Muscle of arm (tissue), 12 donors: Measurements from ENCODE around the gene ABCC6. TPM values are rescaled to one million over a fixed set of nuclear protein-coding genes. Genes with fewer than 3 reads are reported as not detected.
A peak's percentile ranks its signal among the peaks of the same experiment; 100 is the strongest.
"Not testable (repeated sequence)": the region's sequence is repeated elsewhere in the genome, so short reads cannot be mapped to it uniquely, and the experiment has no call there.

Experiments used
- DNase-seq: peaks from one replicate; pipeline ENCODE4 v3.0.0-alpha.2; 2013
- polyA plus RNA-seq, 12 donors: library from polyadenylated mRNA; unstranded; fragments of 120-200 nt; gene quantifications; one replicate each; pipeline ENCODE4 v1.2.1, GENCODE V29; 2013; ENCODE audit not compliant: insufficient read length in 12 of 12

ABCC6 gene
- polyA plus RNA-seq, 12 donors, result 0.60 to 11.3 (median 1.5) TPM; not detected in 1

DNA sequence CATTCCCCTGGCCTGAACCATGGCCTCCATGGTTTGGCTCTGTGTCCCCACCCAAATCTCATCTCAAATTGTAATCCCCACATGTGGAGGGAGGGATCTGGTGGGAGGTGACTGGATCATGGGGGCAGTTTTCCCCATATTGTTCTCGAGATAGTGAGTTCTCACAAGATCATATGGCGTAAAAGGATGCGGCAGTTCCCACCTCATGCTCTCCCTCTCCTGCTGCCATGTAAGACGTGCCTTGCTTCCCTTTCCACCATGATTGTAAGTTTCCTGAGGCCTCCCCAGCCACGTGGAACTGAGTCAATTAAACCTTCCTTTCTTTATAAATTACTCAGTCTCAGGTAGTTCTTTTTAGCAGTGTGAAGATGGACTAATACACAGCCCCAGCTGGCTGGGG lies 61.5 kb downstream of the ABCC6 start:
- DNase-seq, result not testable (repeated sequence)

DNA sequence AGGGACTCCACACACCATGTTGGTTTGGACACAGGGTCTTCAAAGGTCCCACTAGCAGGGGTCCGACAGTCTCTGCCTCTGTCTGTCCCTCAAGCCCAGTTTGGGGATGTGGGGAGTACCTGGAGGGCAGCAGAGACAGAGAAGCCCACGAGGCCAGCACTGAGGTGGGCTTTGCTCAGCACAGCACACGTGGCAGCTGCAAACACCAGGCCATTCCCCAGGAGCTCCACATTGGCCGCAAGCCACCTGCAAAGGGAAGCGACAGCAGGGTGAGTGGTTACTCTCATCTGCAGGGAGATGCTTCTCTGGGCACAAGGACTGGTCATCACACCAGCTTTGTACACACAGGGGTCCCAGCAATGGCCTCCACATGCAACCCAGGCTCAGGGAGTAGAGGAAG lies 62.0 kb downstream of the ABCC6 start:
- DNase-seq, result no peak

DNA sequence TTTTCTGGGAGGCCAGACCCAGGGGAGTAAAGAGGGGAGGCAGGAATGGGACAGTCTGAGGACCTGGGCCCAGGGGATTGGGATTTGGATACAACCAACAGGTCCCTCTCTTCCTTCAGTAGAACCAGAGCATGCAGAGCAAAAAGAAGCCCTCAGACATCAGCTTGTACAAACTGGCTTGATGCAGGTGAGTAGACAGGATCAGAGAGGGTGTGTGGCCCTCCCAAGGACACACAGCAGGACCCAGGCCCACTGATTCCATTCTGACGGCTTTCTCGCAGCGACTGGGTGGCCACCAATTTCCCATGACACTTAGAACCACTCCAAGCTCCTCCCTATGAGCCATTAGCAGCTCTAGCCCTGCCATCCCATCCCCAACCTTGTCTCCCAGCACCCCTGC lies 63.6 kb downstream of the ABCC6 start:
- DNase-seq, result no peak

DNA sequence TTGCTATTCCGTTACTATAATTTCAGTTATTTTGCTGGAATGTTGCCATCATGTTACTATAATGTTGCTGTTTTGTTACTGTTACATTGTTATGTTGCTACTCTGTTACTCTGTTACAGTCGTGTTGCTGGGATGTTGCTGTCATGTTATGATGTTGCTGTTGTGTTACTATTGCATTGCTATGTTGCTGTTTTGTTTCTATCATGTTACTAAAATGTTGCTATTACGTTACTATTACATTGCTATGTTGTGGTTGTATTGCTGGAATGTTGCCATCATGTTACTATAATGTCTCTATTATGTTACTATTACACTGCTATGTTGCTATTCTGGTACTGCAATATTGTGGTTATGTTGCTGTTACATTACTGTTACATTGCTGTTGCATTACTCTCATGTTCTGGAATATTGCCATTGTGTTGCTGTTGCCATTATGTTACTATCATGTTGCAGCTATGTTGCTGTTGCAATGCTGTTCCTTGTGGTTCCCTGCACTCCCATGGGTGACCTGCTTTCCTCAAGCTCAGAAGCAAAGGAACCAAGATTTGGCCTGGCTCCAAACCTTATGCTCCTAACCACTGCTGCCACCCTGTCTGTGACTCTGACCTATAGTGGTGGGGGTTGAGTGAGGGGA lies 64.4 kb downstream of the ABCC6 start:
- DNase-seq, result no peak

DNA sequence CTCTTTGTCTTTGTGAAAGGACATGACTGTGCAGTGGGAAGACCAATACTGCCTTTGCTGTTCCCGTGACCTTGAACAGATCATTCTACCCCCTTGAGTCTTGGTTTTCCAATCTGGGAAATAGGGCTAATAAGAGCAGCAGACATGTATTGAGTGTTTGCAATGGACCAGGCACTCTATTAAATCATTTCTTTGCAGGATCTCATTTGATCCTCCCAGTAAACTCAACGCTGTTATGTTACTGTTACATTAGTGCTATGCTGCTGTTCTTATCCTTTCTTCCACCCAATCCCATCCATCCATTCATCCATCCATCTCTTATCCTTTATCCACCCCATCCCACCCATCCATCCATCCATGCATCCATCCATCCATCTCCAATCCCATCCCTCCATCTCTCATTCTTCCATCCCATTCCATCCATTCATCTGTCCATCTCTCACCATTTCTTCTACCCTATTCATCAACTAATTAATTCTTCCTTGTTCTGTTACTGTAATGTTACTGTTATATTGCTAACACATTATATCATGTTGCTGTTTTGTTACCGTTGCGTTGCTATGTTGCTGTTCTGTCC lies 65.1 kb downstream of the ABCC6 start:
- no peak for DNase-seq

DNA sequence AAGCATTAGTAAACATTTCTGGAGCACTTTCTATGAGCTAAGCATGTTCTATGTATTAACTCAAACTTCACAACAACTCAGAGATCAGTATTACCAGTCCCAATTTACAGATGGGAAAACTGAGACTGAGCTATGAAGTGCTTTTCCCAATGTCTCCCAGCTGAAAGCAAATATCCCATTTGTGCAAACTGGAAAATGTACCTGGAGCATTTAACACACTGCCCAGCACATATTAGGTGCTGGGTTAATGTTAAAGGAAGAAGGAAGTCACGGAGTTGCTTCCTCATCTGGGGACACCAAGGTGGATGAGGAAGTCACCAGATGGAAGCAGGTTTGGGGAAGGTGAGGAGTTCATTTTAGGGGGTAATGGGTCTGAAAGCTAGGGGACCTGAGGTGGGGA lies 66.1 kb downstream of the ABCC6 start:
- no peak for DNase-seq

DNA sequence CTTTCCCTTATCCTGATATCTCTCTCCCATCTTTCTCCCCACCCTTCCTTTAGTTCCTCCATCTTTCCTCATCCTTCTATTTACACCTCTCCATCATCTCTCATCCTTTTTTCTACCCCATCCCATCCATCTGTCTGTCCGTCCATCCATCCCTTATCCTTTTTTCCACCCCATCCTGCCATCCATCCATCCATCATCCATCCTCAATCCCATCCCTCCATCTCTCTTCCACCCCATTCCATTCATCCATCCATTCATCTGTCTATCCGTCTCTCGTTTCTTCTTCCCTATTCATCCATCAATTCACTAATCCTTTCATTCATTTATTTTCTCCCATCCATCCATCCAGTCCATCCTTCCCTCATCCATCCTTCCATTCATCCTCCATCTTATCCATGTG lies 68.1 kb downstream of the ABCC6 start:
- DNase-seq, result no peak

DNA sequence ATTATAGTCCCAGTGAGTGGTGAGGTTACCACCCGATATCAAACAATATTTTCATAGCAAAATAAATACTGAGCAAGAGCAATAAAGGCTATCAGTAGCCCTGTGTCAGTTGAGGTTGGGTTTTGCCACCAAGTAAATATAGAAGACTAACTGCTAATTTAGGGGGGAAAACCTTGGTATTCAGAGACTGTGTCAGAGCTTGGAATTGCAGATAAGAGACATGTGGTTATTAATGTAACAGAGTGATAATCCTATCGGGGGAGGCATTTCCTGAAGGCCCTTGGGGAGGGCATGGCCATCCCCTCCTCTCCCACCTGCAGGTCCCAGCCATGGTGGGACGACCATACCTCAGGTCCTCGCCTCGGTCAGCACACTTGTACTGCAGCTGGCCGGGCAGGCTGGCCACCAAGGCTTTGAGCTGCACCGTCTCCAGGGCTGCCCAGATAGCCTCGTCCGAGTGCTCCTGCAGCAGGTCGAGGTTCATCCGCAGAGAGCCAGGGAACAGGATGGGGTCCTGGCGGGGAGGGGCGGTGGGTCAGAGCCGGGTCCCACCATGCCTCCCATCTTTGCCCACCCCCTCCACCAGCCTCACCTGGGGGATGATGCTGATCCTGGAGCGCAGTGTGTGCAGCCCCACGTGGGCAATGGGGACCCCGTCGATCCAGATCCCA lies 68.9 kb downstream of the ABCC6 start:
- no peak for DNase-seq

DNA sequence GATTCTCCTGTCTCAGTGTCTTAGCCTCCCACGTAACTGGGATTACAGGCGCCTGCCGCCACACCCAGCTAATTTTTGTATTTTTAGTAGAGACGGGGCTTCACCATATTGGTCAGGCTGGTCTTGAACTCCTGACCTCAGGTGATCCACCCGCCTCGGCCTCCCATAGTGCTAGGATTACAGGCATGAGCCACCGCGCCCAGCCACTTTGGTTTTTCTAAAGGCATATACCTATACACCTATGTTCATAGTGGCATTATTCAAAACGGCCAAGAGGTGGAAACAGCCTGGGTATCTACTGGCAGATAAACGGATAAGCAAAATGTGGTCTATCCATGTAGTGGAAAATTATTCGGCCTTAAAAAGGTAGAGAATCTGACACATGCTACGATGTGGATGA lies 70.3 kb downstream of the ABCC6 start:
- DNase-seq, result not testable (repeated sequence)

DNA sequence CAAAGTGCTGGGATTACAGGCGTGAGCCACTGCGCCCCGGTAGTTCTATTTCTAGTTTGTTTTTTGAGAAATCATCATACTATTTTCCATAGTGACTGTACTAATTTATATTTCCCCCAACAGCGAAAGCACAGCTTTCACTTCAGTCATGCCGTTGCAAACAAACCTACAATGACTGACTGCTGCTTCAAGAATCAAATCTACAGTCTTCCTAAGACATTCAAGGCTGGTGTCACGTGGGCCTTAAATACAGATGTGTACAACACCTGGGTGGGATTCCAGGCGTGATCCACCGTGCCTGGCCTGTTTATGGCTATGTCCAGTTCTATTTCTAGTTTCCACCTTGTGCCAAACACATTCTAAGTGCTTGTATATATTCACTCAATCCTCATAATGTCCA lies 72.0 kb downstream of the ABCC6 start:
- DNase-seq, result no peak

DNA sequence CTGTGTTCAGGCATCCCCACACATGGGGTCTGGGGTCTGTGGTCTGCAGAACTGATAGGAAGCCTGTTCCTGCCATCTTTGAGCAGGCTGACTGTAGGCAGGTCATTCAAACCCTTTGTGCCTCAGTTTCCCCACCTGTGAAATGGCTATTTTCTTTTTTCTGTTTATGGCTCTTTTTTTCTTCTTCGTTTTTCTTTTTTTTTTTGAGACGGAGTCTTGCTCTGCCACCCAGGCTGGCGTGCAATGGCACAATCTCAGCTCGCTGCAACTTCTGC lies 72.5 kb downstream of the ABCC6 start:
- DNase-seq, result no peak

DNA sequence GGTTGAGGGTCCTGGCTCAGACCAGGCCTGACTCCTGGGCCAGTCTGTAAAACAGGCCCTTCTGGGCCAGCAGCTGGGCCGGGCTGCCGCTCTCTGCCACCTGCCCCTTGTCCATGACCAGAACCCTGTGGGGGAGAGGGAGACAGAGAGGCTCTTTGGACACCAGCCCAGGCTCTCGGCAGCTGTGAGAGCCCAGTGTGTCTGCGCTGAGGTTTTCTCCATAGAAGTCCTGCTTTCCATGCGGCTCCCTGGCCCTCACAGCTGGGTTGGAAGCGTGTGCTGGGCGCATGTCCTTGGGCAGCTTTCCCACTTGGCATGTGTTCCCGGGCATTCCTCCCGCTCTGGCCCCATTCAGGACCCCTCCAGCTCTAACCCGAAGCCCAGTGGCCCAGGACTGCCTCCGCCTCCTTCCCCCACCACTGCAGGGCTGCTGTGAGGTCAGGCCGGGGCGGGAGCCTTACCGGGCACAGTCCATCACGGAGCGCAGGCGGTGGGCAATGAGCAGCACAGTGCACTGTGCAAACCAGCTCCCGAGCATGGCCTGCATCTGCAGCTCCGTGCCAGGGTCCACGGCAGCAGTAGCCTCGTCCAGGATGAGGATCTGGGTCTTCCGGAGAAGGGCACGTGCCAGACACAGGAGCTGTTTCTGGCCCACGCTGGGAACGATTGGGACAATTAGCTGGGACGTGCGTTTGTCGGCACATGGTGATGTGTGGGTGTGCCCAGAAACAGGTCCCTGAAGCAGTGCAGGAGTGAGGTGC lies 73.0 kb downstream of the ABCC6 start:
- DNase-seq, result peak; percentile 85

DNA sequence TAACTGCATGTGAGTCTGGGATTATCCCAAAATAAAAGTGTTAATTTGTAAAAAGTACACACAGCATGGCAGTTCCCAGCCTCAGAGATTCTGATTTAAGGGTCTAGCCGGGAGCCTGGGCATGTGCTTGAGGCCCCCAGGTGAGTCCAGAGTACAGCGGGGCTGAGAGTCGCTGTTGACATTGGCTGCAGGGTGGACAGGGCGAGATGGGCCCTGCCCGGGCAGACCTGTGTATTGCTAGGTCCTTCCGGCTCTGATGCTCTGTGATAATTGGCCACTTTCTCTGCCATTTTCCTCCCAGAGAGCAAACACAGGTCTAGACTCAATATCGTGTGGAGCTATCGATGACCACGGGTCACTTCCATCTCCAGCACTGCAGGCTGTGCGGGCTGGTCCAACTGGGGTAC lies 73.6 kb downstream of the ABCC6 start:
- no peak for DNase-seq

DNA sequence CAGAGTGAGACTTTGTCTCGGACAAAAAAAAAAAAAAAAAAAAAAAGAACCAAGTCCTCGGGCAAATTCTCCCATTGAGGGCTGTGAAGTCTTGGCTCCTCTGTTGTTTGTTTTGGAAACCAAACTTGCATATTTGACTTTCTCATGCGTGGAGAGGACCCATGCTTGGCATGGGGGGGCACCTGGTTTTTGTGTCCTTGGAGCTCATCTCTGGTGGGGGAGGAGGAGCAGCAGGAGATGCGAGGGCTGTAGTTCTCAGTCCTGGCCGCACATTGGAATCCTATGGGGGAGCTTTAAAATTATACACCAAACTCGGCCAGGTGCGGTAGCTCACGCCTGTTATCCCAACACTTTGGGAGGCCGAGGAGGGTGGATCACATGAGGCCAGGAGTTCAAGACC lies 74.5 kb downstream of the ABCC6 start:
- DNase-seq, result no peak

DNA sequence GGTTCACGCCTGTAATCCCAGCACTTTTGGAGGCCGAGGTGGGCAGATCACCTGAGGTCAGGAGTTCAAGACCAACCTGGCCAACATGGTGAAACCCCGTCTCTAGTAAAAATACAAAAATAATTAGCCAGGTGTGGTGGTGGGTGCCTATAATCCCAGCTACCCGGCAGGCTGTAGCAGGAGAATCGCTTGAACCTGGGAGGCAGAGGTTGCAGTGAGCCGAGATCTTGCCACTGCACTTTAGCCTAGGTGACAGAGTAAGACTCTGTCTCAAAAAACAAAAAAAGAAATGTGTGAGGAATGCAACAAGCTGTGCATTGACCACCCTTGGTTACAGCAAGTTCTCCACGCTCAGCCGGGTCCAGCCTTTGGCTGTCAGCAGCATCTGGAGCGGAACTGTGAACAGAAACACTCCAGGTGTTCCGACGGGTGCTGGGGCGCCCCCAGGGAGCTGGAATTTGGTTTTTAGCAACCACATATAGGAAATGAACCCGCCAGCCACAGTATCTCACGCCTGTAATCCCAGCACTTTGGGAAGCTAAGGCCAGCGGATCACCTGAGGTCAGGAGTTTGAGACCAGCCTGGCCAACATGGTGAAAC lies 75.2 kb downstream of the ABCC6 start:
- DNase-seq, result not testable (repeated sequence)

DNA sequence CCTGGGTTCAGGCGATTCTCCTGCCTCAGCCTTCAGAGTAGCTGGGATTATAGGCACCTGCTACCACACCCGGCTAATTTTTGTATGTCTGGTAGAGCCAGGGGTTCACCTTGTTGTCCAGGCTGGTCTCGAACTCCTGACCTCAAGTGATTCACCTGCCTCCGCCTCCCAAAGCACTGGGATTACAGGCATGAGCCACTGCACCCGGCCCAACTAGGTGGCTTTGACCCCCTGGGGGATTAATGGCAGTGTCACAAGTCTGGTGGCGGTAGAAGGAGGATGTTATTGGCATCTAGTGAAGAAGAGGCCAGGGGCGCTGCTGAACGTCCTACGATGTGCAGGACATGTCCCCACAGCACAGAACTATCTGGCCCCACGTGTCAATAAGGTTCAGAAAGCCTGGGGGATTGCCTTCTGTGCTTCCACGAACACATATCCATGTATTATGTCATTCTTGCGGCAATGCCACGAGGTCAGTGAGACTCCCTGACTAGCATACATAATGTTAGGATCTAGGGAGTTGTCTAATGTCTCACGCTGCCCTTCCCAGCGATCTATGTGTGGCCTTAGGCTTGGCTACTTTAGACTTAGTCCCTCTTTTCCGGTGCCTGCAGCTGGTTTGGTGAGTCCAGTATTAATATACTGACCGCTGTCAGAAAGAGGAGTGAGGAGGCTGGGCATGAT lies 75.8 kb downstream of the ABCC6 start:
- no peak for DNase-seq

DNA sequence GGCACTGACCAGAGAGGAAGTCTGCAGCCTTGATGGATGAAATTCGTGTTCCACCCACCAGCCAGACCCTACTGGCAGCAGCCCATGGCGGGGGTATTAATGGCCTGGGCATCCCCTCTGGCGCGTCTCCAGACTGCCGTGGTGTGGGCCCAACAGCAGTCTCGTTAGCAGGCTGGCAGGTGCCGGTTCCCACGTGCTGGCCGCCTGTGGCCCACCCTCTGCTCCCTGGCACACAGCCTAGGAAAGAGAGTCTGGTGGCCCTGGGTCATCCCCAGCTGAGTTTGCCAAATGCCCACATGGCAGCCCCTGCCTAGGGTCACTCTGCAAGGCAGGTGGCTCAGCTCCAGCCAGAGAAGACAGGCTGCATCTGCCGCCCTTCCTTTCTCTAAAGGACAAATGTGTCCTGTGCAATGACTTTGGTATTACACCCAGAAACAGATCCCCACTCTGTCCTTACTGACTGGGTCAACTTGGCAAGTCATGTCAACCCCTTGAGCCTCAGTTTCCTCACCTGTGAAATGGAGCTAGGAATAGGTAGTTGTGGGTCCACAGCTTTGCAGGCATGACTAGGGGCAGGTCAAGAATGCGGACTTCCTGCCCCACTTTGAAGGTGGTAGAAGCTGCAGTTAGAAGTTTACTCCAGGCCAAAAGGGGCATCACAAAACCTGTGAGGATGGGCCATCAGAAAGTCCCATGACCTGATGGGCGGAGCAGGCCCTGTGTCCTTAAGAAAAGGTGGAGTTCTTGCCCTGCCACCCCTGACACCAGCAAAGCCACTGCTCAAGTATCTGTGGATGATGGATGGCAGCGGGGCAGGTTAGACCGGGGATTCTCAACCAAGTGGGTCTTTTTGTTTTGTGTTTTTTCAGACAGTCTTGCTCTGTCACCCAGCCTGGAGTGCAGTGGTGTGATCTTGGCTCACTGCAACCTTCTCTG lies 76.6 kb downstream of the ABCC6 start:
- peak; percentile 22 for DNase-seq

DNA sequence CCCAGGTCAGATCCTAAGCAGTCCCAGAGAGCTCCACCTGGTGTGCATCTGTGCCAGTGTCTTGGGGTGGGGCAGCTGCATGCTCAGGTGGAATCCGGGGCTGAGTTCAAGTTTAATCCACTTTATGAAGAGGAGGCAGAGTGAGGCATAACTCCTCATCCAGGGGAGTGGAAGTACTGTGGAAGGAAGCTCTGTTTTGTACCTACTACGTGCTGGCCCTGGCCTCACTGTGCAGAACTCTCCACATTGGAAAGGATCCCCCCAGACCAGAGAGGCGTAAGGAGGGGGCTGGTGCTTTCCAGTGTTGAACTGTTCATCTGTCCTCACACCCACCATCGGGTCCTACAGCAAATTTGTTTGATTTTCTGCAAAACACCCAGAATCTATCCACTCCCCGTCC lies 78.0 kb downstream of the ABCC6 start:
- DNase-seq, result no peak

DNA sequence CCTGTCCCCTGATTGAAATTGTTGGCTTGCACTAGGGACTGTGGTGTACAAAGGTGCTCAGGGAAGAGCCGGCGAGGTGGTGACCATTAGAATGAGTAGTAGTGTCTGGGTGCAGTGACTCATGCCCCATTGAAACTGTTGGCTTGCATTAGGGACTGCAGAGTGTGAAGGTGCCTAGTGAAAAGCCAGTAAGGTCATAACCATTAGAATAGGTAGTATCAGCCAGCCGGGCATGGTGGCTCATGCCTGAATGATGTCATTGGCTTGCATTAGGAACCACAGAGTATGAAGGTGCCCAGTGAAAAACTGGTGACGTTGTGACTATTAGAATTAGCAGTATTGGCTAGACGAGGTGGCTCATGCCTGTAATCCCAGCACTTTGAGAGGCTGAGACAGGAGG lies 78.9 kb downstream of the ABCC6 start:
- DNase-seq, result no peak

DNA sequence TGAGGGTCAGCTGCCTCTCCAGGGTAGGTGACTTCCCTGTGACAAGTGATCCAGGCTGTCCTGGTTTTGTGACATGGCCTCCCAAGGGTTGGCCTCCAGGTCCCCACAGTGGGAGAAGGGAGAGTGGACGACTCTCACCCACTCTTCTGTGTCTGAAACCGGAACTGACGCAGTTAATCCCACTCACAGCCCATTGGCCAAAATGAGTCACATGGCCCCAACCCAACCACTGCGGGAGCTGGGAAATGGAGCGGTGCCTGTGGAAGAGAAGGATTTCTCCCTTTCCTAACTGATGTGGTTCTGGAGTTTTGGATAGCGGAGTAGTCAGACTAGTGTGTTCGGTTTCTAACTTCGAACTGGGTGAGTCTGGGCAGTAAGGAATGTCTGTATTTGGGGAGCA lies 79.4 kb downstream of the ABCC6 start:
- DNase-seq, result no peak
